MCF 10A (cell line): ENCODE measurements around the gene MED12L. TPM values are rescaled to one million over a fixed set of nuclear protein-coding genes. Genes with fewer than 3 reads are reported as not detected.

Source experiments
- BruUV-seq: library from RNA; stranded (reverse); fragments of 400-500 nt; replicated peaks from 2 replicates; lab custom pipeline; 2021; lab: Mats Ljungman, UMichigan
- CTCF ChIA-PET: fragments of 300-600 bp; sonication (Branson Sonifier 250); formaldehyde crosslinking; extraction: SDS; loops from one replicate; lab custom pipeline; 2021; ENCODE audit warnings: antibody characterized with exemption, inconsistent platforms; lab: Yijun Ruan, JAX
- POLR2A ChIA-PET: fragments of 300-600, 350-650 bp; sonication (Branson Sonifier 250); formaldehyde crosslinking; extraction: SDS; loops from one replicate; lab custom pipeline; 2020; ENCODE audit warnings: antibody characterized with exemption, inconsistent platforms; lab: Yijun Ruan, JAX
- DNase-seq: peaks from one replicate; pipeline ENCODE4 v3.0.0-alpha.2; 2018; ENCODE audit not compliant: unreplicated experiment
- H3K27ac Mint-ChIP-seq: one replicate; pipeline ENCODE4 v1.8.0; 2022; ENCODE audit warnings: mild to moderate bottlenecking, low read depth, mixed read lengths; ENCODE audit not compliant: unreplicated experiment
- H3K27me3 Mint-ChIP-seq: one replicate; pipeline ENCODE4 v1.8.0; 2022; ENCODE audit warnings: mixed read lengths; ENCODE audit not compliant: insufficient read depth, unreplicated experiment
- H3K36me3 Mint-ChIP-seq: one replicate; pipeline ENCODE4 v1.8.0; 2022; ENCODE audit warnings: mild to moderate bottlenecking, moderate library complexity, mixed read lengths; ENCODE audit not compliant: insufficient read depth, unreplicated experiment
- H3K4me1 Mint-ChIP-seq: one replicate; pipeline ENCODE4 v1.8.0; 2022; ENCODE audit warnings: mixed read lengths; ENCODE audit not compliant: insufficient read depth, unreplicated experiment
- H3K4me3 Mint-ChIP-seq: one replicate; pipeline ENCODE4 v1.8.0; 2022; ENCODE audit warnings: mild to moderate bottlenecking, moderate library complexity, mixed read lengths; ENCODE audit not compliant: unreplicated experiment
- H3K9me3 Mint-ChIP-seq: one replicate; pipeline ENCODE4 v1.8.0; 2022; ENCODE audit warnings: mixed read lengths; ENCODE audit not compliant: unreplicated experiment
- CTCF ChIP-seq: fragments of 200-600 bp; IDR thresholded peaks from one replicate; pipeline ENCODE4 v1.8.0; 2022; ENCODE audit warnings: antibody characterized with exemption, mild to moderate bottlenecking; ENCODE audit not compliant: unreplicated experiment
- intact Hi-C: fragments of 100-400 bp; cut with micrococcal nuclease; formaldehyde crosslinking; loops from 2 replicates; pipeline ENCODE4 v1.14.1; 2022
- total RNA-seq: library from RNA; stranded (reverse); gene quantifications from 2 replicates; pipeline ENCODE4 v1.2.3, GENCODE V29; 2022

Gene MED12L
- total RNA-seq, 1 experiment from 2014 or later, result 0.47 TPM

- BruUV-seq, result no TSS peak
- ChIA-PET CTCF (interaction anchor here (0.9 kb wide), 1 partner anchor 374 kb away, joined by 4 read pairs; no protein-coding TSS in a partner anchor), POLR2A (no interaction called here)
- Mint-ChIP-seq H3K9me3 (no peaks in the 10 kb centered on the region), H3K4me1 (peaks cover 5% of the 10 kb centered on the region), H3K4me3 (no peak overlapping the region), H3K36me3 (no peaks in the 10 kb centered on the region), H3K27me3 (peaks cover 32% of the 10 kb centered on the region), H3K27ac (no peak overlapping the region)
- no peak for DNase-seq
- intact Hi-C loops, result no loop called here
- no peak for TF ChIP-seq CTCF
Measured at GRCh38 chr3:151462991-151463390, 377.5 kb downstream of the MED12L start.

- H3K27ac Mint-ChIP-seq, result no peak overlapping the region
- intact Hi-C loops, result loop anchor here (5.0 kb wide), 1 partner anchor 175 kb away; no protein-coding TSS in a partner anchor
- ChIA-PET POLR2A (no interaction called here), CTCF (interaction anchor here (0.6 to 4.0 kb wide), 22 partner anchors 10 to 1270 kb away, joined by 3 to 46 read pairs (median 5); no protein-coding TSS in a partner anchor)
- no peak overlapping the region for H3K4me3 Mint-ChIP-seq
- H3K4me1 Mint-ChIP-seq, result no peaks in the 10 kb centered on the region
- peaks cover 19% of the 10 kb centered on the region for H3K27me3 Mint-ChIP-seq
- no TSS peak for BruUV-seq
- no peaks in the 10 kb centered on the region for H3K36me3 Mint-ChIP-seq
- no peak for DNase-seq
- H3K9me3 Mint-ChIP-seq, result no peaks in the 10 kb centered on the region
- TF ChIP-seq CTCF, result no peak
Measured at GRCh38 chr3:151467069-151467468, 381.6 kb downstream of the MED12L start.

DNA sequence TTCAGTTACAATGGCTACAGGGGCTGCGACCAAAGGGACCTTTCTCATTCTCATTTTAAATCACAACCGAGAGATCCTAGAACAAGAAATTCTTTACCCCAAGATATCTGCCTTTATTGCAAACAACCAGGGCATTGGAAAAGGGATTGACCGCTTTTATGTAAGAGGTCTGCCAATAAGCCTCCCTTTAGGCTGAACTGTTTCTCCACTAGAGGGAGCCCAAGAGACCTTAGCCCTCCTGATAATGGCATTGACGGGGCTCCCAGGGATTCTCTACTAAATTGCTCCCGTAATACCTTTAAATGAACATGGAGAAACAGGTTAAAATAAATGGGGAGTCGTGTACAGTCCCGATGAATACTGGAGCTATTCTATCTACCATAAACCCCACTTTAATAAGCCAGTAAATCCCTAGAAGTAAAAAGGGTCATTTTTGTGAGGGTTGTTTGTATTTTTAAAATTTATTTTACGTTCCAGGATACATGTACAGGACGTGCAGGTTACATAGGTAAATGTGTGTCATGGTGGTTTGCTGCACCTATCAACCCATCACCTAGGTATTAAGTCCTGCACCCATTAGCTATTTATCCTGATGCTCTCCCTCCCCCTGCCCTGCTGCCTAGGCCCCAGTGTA lies 382.9 kb downstream of the MED12L start:
- ChIA-PET CTCF (interaction anchor here (0.5 to 4.0 kb wide), 60 partner anchors 9 to 1421 kb away, joined by 3 to 46 read pairs (median 4); partner anchors contain the start of gene P2RY13), POLR2A (interaction anchor here (1.1 kb wide), 1 partner anchor 370 kb away, joined by 4 read pairs; no protein-coding TSS in a partner anchor)
- DNase-seq, result peak; percentile 78
- Mint-ChIP-seq H3K27me3 (peaks cover 15% of the 10 kb centered on the region), H3K27ac (no peak overlapping the region), H3K36me3 (no peaks in the 10 kb centered on the region), H3K4me3 (no peak overlapping the region), H3K4me1 (no peaks in the 10 kb centered on the region), H3K9me3 (no peaks in the 10 kb centered on the region)
- BruUV-seq, result no TSS peak
- intact Hi-C loops, result loop anchor here (1.0 to 5.0 kb wide), 3 partner anchors 174 to 450 kb away; no protein-coding TSS in a partner anchor
- TF ChIP-seq CTCF, result peak; percentile 77

DNA sequence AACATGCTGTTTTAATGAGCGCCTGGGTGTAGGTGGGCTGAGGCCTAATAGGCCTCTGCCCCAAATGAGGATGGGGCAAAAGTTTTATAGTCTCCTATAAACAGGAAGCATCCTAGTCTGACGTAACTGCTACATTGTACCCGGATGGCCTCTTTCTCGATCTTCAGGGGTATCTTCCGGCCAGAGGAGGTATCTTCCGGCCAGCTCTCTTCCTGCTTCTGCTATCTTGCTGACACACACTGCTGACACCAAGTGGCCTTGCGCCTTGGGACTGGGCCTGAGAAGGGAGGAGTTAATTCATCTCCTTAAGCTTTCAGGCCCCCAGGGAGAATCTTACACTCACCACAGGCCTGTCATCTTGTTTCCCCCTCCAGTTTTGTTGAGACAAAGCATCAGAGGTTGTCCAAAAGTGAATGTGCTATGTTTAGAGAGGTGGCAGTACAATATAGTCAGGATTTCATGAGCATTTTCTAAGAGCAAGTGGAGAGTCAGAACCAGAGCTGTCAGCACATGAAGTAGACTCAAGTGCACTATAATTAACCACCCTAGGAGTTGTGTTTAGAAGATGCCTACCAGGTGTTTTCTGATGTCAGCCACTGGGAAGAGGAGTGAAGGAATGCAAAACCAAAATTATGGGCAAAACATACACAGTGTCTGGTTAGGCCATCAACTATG lies 391.0 kb downstream of the MED12L start:
- intact Hi-C loops, result no loop called here
- Mint-ChIP-seq H3K4me1 (no peaks in the 10 kb centered on the region), H3K4me3 (no peak overlapping the region), H3K36me3 (no peaks in the 10 kb centered on the region), H3K27me3 (no peaks in the 10 kb centered on the region), H3K27ac (no peak overlapping the region), H3K9me3 (no peaks in the 10 kb centered on the region)
- no peak for DNase-seq
- no TSS peak for BruUV-seq
- no peak for TF ChIP-seq CTCF
- POLR2A ChIA-PET, result no interaction called here
- CTCF ChIA-PET, result interaction anchor here (6.6 kb wide), 1 partner anchor 9 kb away, joined by 44 read pairs; no protein-coding TSS in a partner anchor
